H1 (cell line): ENCODE measurements around the gene RNF208. TPM values are rescaled to one million over a fixed set of nuclear protein-coding genes. Genes with fewer than 3 reads are reported as not detected.

Source experiments
- CTCF ChIA-PET: fragments of 300-600 bp; sonication (Branson Sonifier 250); formaldehyde crosslinking; loops from one replicate; lab custom pipeline; 2021; ENCODE audit not compliant: partially characterized antibody; lab: Charles Lee
- POLR2A ChIA-PET: fragments of 300-600 bp; sonication (Branson Sonifier 250); formaldehyde crosslinking; loops from one replicate; lab custom pipeline; 2021; ENCODE audit warnings: inconsistent platforms; ENCODE audit not compliant: partially characterized antibody; lab: Charles Lee
- DNase-seq, 2 experiments: peaks; one replicate each; pipeline versions ENCODE4 v3.0.0 to v3.0.0-alpha.2; 2010 to 2022; ENCODE audit warnings: low spot score in 2 of 2, low read depth in 1 of 2, mixed read lengths in 1 of 2
- FAIRE-seq: peaks from 2 replicates; lab custom pipeline; 2011; peaks lifted over from hg19 to GRCh38; lab: Jason Lieb, UNC
- H2AFZ ChIP-seq: 2 replicates; pipeline ENCODE4 v1.8.1; 2012; ENCODE audit warnings: low read length, inconsistent platforms
- H2AK5ac ChIP-seq: 2 replicates; pipeline ENCODE4 v1.6.1; 2013; ENCODE audit warnings: low read depth, low read length
- H2BK120ac ChIP-seq: replicated peaks from 2 replicates; pipeline ENCODE3; 2013; ENCODE audit warnings: low read depth, low read length, inconsistent platforms
- H2BK12ac ChIP-seq: 2 replicates; pipeline ENCODE4 v1.6.1; 2013; ENCODE audit warnings: low read depth, low read length
- H2BK15ac ChIP-seq: 2 replicates; pipeline ENCODE4 v1.6.1; 2013; ENCODE audit warnings: low read length
- H2BK20ac ChIP-seq: 2 replicates; pipeline ENCODE4 v1.6.1; 2013; ENCODE audit warnings: low read length
- H2BK5ac ChIP-seq: 2 replicates; pipeline ENCODE4 v1.6.1; 2013; ENCODE audit warnings: low read depth, low read length
- H3K14ac ChIP-seq: 2 replicates; pipeline ENCODE4 v1.6.1; 2013; ENCODE audit warnings: inconsistent platforms; ENCODE audit not compliant: insufficient read length
- H3K18ac ChIP-seq: 2 replicates; pipeline ENCODE4 v1.6.1; 2013; ENCODE audit warnings: low read length; ENCODE audit errors: extremely low read depth
- H3K23ac ChIP-seq: 2 replicates; pipeline ENCODE4 v1.6.1; 2013; ENCODE audit warnings: inconsistent platforms; ENCODE audit not compliant: insufficient read length
- H3K23me2 ChIP-seq: 2 replicates; pipeline ENCODE4 v1.6.1; 2013; ENCODE audit warnings: low read depth, low read length
- H3K27ac ChIP-seq: 2 replicates; pipeline ENCODE4 v1.6.1; 2011; ENCODE audit warnings: low read depth, low read length, inconsistent platforms
- H3K27me3 ChIP-seq, 4 experiments: replicated peaks in 1 of 4; 1 replicate in 1 of 4; 2 replicates in 3 of 4; pipeline versions ENCODE4 v1.6.1 to v1.8.1; 2011 to 2013; ENCODE audit warnings: low read length in 3 of 4, mild to moderate bottlenecking in 3 of 4, inconsistent platforms in 2 of 4, mixed read lengths in 2 of 4, moderate library complexity in 1 of 4; ENCODE audit not compliant: control insufficient read depth in 3 of 4, insufficient read depth in 3 of 4; ENCODE audit errors: extremely low read depth in 1 of 4
- H3K36me3 ChIP-seq, 4 experiments: 2 replicates each; pipeline versions ENCODE4 v1.6.1 to v1.8.1; 2011 to 2013; ENCODE audit warnings: mild to moderate bottlenecking in 4 of 4, low read length in 3 of 4, moderate library complexity in 2 of 4, control low read depth in 1 of 4, inconsistent platforms in 1 of 4; ENCODE audit not compliant: insufficient read depth in 4 of 4, control insufficient read depth in 2 of 4
- H3K4ac ChIP-seq: replicated peaks from 2 replicates; pipeline ENCODE3; 2013; ENCODE audit warnings: low read length, low read depth, mixed read lengths, inconsistent platforms; ENCODE audit not compliant: insufficient read length
- H3K4me1 ChIP-seq, 4 experiments: replicated peaks in 1 of 4; 1 replicate in 1 of 4; 2 replicates in 3 of 4; pipeline versions ENCODE4 v1.6.1 to v1.8.1; 2011 to 2013; ENCODE audit warnings: low read length in 3 of 4, inconsistent platforms in 2 of 4, mixed read lengths in 1 of 4; ENCODE audit not compliant: insufficient read depth in 4 of 4, control insufficient read depth in 3 of 4
- H3K4me2 ChIP-seq, 2 experiments: 2 replicates each; pipeline versions ENCODE4 v1.6.1 to v1.8.1; 2011 to 2013; ENCODE audit warnings: low read depth in 2 of 2, low read length in 2 of 2, control low read depth in 1 of 2, inconsistent platforms in 1 of 2, mild to moderate bottlenecking in 1 of 2; ENCODE audit not compliant: insufficient read depth in 1 of 2
- H3K4me3 ChIP-seq, 4 experiments: fragments of 200-600, 300-600 bp in 1 of 4; sonication (generic), shearing (Covaris generic), sonication (Bioruptor Twin) in 1 of 4; 2 replicates each; pipeline versions ENCODE4 v1.5.1 to v1.8.1; 2011 to 2016; ENCODE audit warnings: low read length in 4 of 4, low read depth in 3 of 4, control low read depth in 2 of 4, inconsistent platforms in 2 of 4, mild to moderate bottlenecking in 2 of 4, mixed read lengths in 1 of 4, moderate library complexity in 1 of 4; ENCODE audit not compliant: insufficient read depth in 2 of 4; ENCODE audit errors: extremely low read depth in 1 of 4
- H3K56ac ChIP-seq: replicated peaks from 2 replicates; pipeline ENCODE3; 2013; ENCODE audit warnings: low read depth, mild to moderate bottlenecking, mixed read lengths, low read length, inconsistent platforms; ENCODE audit not compliant: insufficient read length
- H3K79me1 ChIP-seq: 2 replicates; pipeline ENCODE4 v1.6.1; 2013; ENCODE audit warnings: low read depth, low read length, control low read depth
- H3K79me2 ChIP-seq, 2 experiments: 2 replicates each; pipeline versions ENCODE4 v1.6.1 to v1.8.1; 2012 to 2013; ENCODE audit warnings: low read length in 2 of 2, mild to moderate bottlenecking in 2 of 2, inconsistent platforms in 1 of 2; ENCODE audit not compliant: insufficient read depth in 2 of 2, control insufficient read depth in 1 of 2
- H3K9ac ChIP-seq, 4 experiments: replicated peaks in 1 of 4; 1 replicate in 1 of 4; 2 replicates in 3 of 4; pipeline versions ENCODE4 v1.6.1 to v1.8.1; 2011 to 2013; ENCODE audit warnings: low read depth in 3 of 4, low read length in 3 of 4, control low read depth in 2 of 4, mild to moderate bottlenecking in 2 of 4, moderate library complexity in 2 of 4, inconsistent platforms in 1 of 4; ENCODE audit errors: extremely low read depth in 1 of 4
- H3K9me3 ChIP-seq, 2 experiments: 2 replicates each; pipeline versions ENCODE4 v1.6.1 to v1.8.1; 2012 to 2013; ENCODE audit warnings: mild to moderate bottlenecking in 2 of 2, moderate library complexity in 2 of 2, control low read depth in 1 of 2, inconsistent platforms in 1 of 2, low read depth in 1 of 2, low read length in 1 of 2, mixed read lengths in 1 of 2; ENCODE audit not compliant: insufficient read depth in 2 of 2
- H4K20me1 ChIP-seq, 2 experiments: replicated peaks in 1 of 2; 2 replicates each; pipeline versions ENCODE3 to v1.8.1; 2011 to 2013; ENCODE audit warnings: inconsistent platforms in 2 of 2, low read length in 2 of 2, mild to moderate bottlenecking in 1 of 2; ENCODE audit not compliant: insufficient read depth in 2 of 2, control insufficient read depth in 1 of 2
- H4K5ac ChIP-seq: 2 replicates; pipeline ENCODE4 v1.6.1; 2013; ENCODE audit warnings: low read length, low read depth, mixed read lengths, inconsistent platforms; ENCODE audit not compliant: insufficient read length
- H4K8ac ChIP-seq: 2 replicates; pipeline ENCODE4 v1.8.0; 2013; ENCODE audit warnings: mild to moderate bottlenecking, moderate library complexity, low read length, inconsistent platforms; ENCODE audit not compliant: insufficient read depth; ENCODE audit errors: extremely low read depth
- H4K91ac ChIP-seq: replicated peaks from 2 replicates; pipeline ENCODE3; 2013; ENCODE audit warnings: low read length, mixed read lengths, inconsistent platforms; ENCODE audit not compliant: insufficient read length
- BACH1 ChIP-seq: IDR thresholded peaks from 2 replicates; pipeline ENCODE4 v1.6.1; 2012; ENCODE audit warnings: low read length, improper control_type of control experiment
- JUN ChIP-seq: IDR thresholded peaks from 2 replicates; pipeline ENCODE4 v1.6.1; 2011; ENCODE audit warnings: low read depth, mild to moderate bottlenecking, improper control_type of control experiment, low read length
- TCF12 ChIP-seq: IDR thresholded peaks from 2 replicates; pipeline ENCODE4 v1.6.1; 2011; ENCODE audit warnings: low read depth, mild to moderate bottlenecking, low read length
- WGBS, 2 experiments: shearing (Covaris generic) in 1 of 2; methylation state at CpG; one replicate each; pipeline versions ENCODE4 v1.1.6 to v1.1.7; 2013 to 2015; ENCODE audit warnings: low lambda C conversion rate in 2 of 2, mixed read lengths in 2 of 2, inconsistent platforms in 1 of 2, low coverage in 1 of 2, missing lambda C conversion rate in 1 of 2; ENCODE audit not compliant: insufficient replicate concordance in 2 of 2, insufficient coverage in 1 of 2, insufficient read length in 1 of 2; ENCODE audit errors: extremely low coverage in 1 of 2, missing lambda C conversion rate in 1 of 2; 5-methylcytosine and 5-hydroxymethylcytosine counted together
- polyA plus RNA-seq, 7 experiments: library from polyadenylated mRNA; depleted of rRNA in 3 of 7; stranded (reverse) in 5 of 7; unstranded in 2 of 7; fragments of >200 nt in 5 of 7; fragments of 200-250 nt in 2 of 7; gene quantifications; 1 replicate in 5 of 7; 2 replicates in 1 of 7; 4 replicates in 1 of 7; pipeline versions ENCODE4 v1.2.1 to v1.2.3, GENCODE V29; 2011 to 2013; ENCODE audit warnings: missing spikeins in 2 of 7, mixed read lengths in 2 of 7
- total RNA-seq: library from RNA; stranded (reverse); fragmentation: NEBNext Ultra II Directional; extraction: Animal tissue kit (Norgen Biotek cat#: 25700); gene quantifications from 2 replicates; pipeline ENCODE4 v1.2.1, GENCODE V29; 2021
- TF ChIP-seq, protein P1 (sequence below): IDR thresholded peaks from 2 replicates; pipeline ENCODE4 v1.6.1; 2012; ENCODE audit warnings: low read length, inconsistent platforms

Gene RNF208
- total and polyA plus RNA-seq, 2 of the 8 experiments (the other 6 are each of a cell fraction or from before 2014, with no cell fraction given) = 2.7 to 7.7 TPM

DNA sequence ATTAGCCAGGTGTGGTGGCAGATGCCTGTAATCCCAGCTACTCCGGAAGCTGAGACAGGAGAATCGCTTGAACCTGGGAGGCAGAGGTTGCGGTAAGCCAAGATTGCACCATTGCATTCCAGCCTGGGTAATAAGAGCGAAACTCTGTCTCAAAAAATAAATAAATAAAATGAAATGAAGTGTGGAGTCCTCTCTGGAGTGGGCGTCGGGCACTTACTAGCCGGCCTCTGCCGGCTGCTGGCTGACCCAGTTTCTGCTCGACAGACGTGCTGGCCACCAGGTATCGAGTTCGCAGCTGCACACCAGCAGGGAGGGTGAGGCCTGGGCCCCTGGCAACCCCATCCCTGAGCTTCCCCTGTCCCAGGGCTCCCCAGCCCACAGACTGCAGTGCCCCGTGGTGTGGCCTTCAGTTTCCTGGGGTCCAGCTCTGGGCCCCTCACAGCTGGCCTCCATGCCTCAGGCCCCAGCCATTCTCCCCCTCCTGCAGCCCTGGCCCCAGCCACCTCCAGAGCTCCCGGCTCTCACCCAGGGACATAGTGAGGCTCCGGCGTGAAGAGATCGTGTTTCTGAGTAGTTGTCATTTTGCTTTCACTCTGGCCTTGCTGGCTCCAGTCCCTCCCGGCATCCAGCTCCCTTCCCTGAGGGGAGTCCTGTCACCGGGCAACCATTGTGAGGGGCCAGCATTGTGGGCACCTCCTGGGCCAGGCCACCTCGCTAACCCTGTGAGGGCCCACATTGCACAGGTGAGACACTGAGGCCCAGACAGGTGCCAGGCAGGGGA is 25.3 kb upstream of the RNF208 start:
- Histone ChIP-seq H3K14ac (no peak overlapping the region), H4K20me1 (peaks cover 12 to 13% of the 10 kb centered on the region in 2 experiments), H4K91ac (no peak overlapping the region), H2BK120ac (no peak overlapping the region), H3K4me2 (no peak overlapping the region), H3K9ac (no peak overlapping the region), H2BK12ac (no peak overlapping the region), H3K4ac (no peak overlapping the region), H3K18ac (no peak overlapping the region), H3K4me3 (no peak overlapping the region), H3K79me2 (peaks cover 0 to 5% of the 10 kb centered on the region in 2 experiments; a peak in 2 of 4 replicates), H3K27me3 (no peaks in the 10 kb centered on the region; a peak in 2 of 7 replicates), H3K56ac (no peak overlapping the region), H4K5ac (no peak overlapping the region), H3K36me3 (peaks cover 4 to 14% (median 12%) of the 10 kb centered on the region in 4 experiments; a peak in 7 of 8 replicates), H3K23ac (no peak overlapping the region), H2BK20ac (no peak overlapping the region), H2BK5ac (no peak overlapping the region), H3K4me1 (peaks cover 0 to 20% (median 16%) of the 10 kb centered on the region in 4 experiments; a peak in 5 of 7 replicates), H4K8ac (no peak overlapping the region), H3K79me1 (no peaks in the 10 kb centered on the region; the same call in none of the 2 replicates), H3K27ac (no peak overlapping the region), H3K9me3 (no peaks in the 10 kb centered on the region), H2BK15ac (no peak overlapping the region), H2AK5ac (no peak overlapping the region), H3K23me2 (no peaks in the 10 kb centered on the region), H2AFZ (no peak overlapping the region)
- ChIA-PET CTCF (interaction anchor here (0.8 to 3.3 kb wide), 8 partner anchors 9 to 59 kb away, joined by 3 to 26 read pairs (median 4); partner anchors contain the start of gene RNF224), POLR2A (interaction anchor here (1.1 to 69.9 kb wide), 3 partner anchors 10 to 34 kb away, joined by 4 to 1462 read pairs (median 1462); partner anchors contain the start of genes CYSRT1, NDOR1, NELFB and RNF208)
- 88% methylated on average over 20 of the region's 20 CpGs; no CpG with 5 or more reads in 1 of the 2 experiments for WGBS, 2 experiments
- no peak for TF ChIP-seq JUN
- TF ChIP-seq TCF12 = no peak
- TF ChIP-seq, protein P1, sequence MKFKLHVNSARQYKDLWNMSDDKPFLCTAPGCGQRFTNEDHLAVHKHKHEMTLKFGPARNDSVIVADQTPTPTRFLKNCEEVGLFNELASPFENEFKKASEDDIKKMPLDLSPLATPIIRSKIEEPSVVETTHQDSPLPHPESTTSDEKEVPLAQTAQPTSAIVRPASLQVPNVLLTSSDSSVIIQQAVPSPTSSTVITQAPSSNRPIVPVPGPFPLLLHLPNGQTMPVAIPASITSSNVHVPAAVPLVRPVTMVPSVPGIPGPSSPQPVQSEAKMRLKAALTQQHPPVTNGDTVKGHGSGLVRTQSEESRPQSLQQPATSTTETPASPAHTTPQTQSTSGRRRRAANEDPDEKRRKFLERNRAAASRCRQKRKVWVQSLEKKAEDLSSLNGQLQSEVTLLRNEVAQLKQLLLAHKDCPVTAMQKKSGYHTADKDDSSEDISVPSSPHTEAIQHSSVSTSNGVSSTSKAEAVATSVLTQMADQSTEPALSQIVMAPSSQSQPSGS = no peak
- TF ChIP-seq BACH1 = no peak
- DNase-seq (no peak), FAIRE-seq (no peak)
